Esophagus squamous epithelium (tissue), 5 donors: ENCODE measurements around the gene NCBP2L. TPM values are rescaled to one million over a fixed set of nuclear protein-coding genes. Genes with fewer than 3 reads are reported as not detected.

Source experiments
- DNase-seq: peaks from one replicate; lab custom pipeline; 2025; lab: John Stamatoyannopoulos, UW
- H3K27ac ChIP-seq, 4 donors: fragments of 200-600 bp; sonication (generic); one replicate each; pipeline ENCODE4 v1.5.1; 2016 to 2019; ENCODE audit warnings: mild to moderate bottlenecking in 1 of 4
- H3K27me3 ChIP-seq, 4 donors: fragments of 200-600 bp; sonication (generic); 1 replicate in 3 of 4; 2 replicates in 1 of 4; pipeline versions ENCODE4 v1.5.1 to v1.6.0; 2017 to 2021; ENCODE audit warnings: antibody characterized with exemption in 1 of 4
- H3K36me3 ChIP-seq, 3 donors: fragments of 200-600 bp; sonication (generic); one replicate each; pipeline ENCODE4 v1.5.1; 2016 to 2019
- H3K4me1 ChIP-seq, 3 donors: fragments of 200-600 bp; sonication (generic); one replicate each; pipeline ENCODE4 v1.5.1; 2017 to 2019
- H3K4me3 ChIP-seq, 4 donors: fragments of 200-600 bp; sonication (generic); 1 replicate in 3 of 4; 2 replicates in 1 of 4; pipeline ENCODE4 v1.5.1; 2016 to 2019; ENCODE audit warnings: mild to moderate bottlenecking in 2 of 4, moderate library complexity in 1 of 4
- H3K9me3 ChIP-seq, 3 donors: fragments of 200-600 bp; sonication (generic); one replicate each; pipeline ENCODE4 v1.5.1; 2016 to 2019
- CTCF ChIP-seq, 6 experiments: fragments of 450-650 bp in 4 of 6; fragments of 200-600 bp in 2 of 6; sonication (generic) in 2 of 6; IDR thresholded peaks; one replicate each; pipeline ENCODE4 v1.5.1; 2016 to 2019; ENCODE audit warnings: antibody characterized with exemption in 6 of 6, mild to moderate bottlenecking in 4 of 6, moderate library complexity in 4 of 6
- POLR2A ChIP-seq, 4 donors: fragments of 450-650 bp; IDR thresholded peaks; one replicate each; pipeline ENCODE4 v1.6.1; 2017; ENCODE audit warnings: antibody characterized with exemption in 4 of 4, mild to moderate bottlenecking in 4 of 4, moderate library complexity in 3 of 4
- WGBS, 2 donors: methylation state at CpG; one replicate each; pipeline ENCODE4 v1.1.5; 2018; 5-methylcytosine and 5-hydroxymethylcytosine counted together
- intact Hi-C: fragments of 100-400 bp; cut with DNase I; formaldehyde crosslinking; loops from one replicate; pipeline ENCODE4 v1.15.0; 2022
- total RNA-seq, 4 donors: library from RNA; depleted of rRNA; stranded (reverse); fragments of >200 nt; gene quantifications; one replicate each; pipeline ENCODE4 v1.1.0, GENCODE V29; 2016
- donor health status: DM: yes; HTN: yes; CAD: no.

NCBP2L gene
- total RNA-seq, 4 donors from 2014 or later: not detected

- Histone ChIP-seq H3K9me3 (peaks cover 6 to 19% (median 9%) of the 10 kb centered on the region in 3 donors), H3K4me1 (peaks cover 0 to 16% (median 0%) of the 10 kb centered on the region in 3 donors), H3K4me3 (no peak overlapping the region), H3K36me3 (no peaks in the 10 kb centered on the region), H3K27ac (no peak overlapping the region), H3K27me3 (peaks cover 0 to 6% (median 0%) of the 10 kb centered on the region in 4 donors)
- no peak for DNase-seq
- intact Hi-C loops: no loop called here
- TF ChIP-seq POLR2A (IDR thresholded peaks at IDR 0.05) (no peak), CTCF (IDR thresholded peaks at IDR 0.05) (no peak)
Measured at GRCh38 chrX:107818900-107819521, 41.5 kb downstream of the NCBP2L start.

GRCh38 chrX:107823042-107823441 is 45.5 kb downstream of the NCBP2L start:
- DNase-seq: no peak
- H3K27me3 ChIP-seq: peaks cover 0 to 6% (median 0%) of the 10 kb centered on the region in 4 donors
- no peak for TF ChIP-seq CTCF (IDR thresholded peaks at IDR 0.05)
- no peak for TF ChIP-seq POLR2A (IDR thresholded peaks at IDR 0.05)
- no peak overlapping the region for H3K27ac ChIP-seq
- H3K36me3 ChIP-seq: no peaks in the 10 kb centered on the region
- H3K4me3 ChIP-seq: no peak overlapping the region
- H3K9me3 ChIP-seq: peaks cover 6 to 18% (median 9%) of the 10 kb centered on the region in 3 donors
- intact Hi-C loops: no loop called here
- peaks cover 0 to 37% (median 0%) of the 10 kb centered on the region in 3 donors for H3K4me1 ChIP-seq
- WGBS, 2 donors: 22 to 55% methylated on average over 2 of the region's 2 CpGs

GRCh38 chrX:107823456-107823855 is 45.9 kb downstream of the NCBP2L start:
- Histone ChIP-seq H3K4me1 (peaks cover 0 to 39% (median 0%) of the 10 kb centered on the region in 3 donors), H3K27ac (no peak overlapping the region), H3K9me3 (peaks cover 6 to 14% (median 9%) of the 10 kb centered on the region in 3 donors), H3K36me3 (no peaks in the 10 kb centered on the region), H3K27me3 (peaks cover 0 to 5% (median 0%) of the 10 kb centered on the region in 4 donors), H3K4me3 (no peak overlapping the region)
- no peak for DNase-seq
- TF ChIP-seq POLR2A (IDR thresholded peaks at IDR 0.05) (no peak), CTCF (IDR thresholded peaks at IDR 0.05) (no peak)
- intact Hi-C loops: no loop called here
- WGBS, 2 donors: 0 to 26% methylated on average over 1 of the region's 1 CpG

GRCh38 chrX:107825698-107826237 is 48.2 kb downstream of the NCBP2L start, which contains the start of gene MID2:
Gene MID2 (plus strand): TSS chrX:107825866. CDS start chrX:107826427, 561 bp downstream.
- no peak for DNase-seq
- H3K27ac ChIP-seq: peak within 1 kb of the TSS; percentile 90 to 95 (median 93)
- no peaks in the 10 kb centered on the region for H3K9me3 ChIP-seq
- peaks cover 0 to 56% (median 0%) of the 10 kb centered on the region in 3 donors for H3K4me1 ChIP-seq
- TF ChIP-seq CTCF (IDR thresholded peaks at IDR 0.05) (no peak), POLR2A (IDR thresholded peaks at IDR 0.05) (peak in 1 of 4 donors; percentile 30)
- peaks cover 0 to 2% (median 0%) of the 10 kb centered on the region in 4 donors for H3K27me3 ChIP-seq
- H3K36me3 ChIP-seq: no peaks in the 10 kb centered on the region
- 0 to 30% methylated on average over 1 to 15 of the region's 32 CpGs for WGBS, 2 donors
- peak within 1 kb of the TSS; percentile 48 to 73 (median 58) for H3K4me3 ChIP-seq
- intact Hi-C loops: no loop called here
